Smooth muscle cell (in vitro differentiated cells): ENCODE measurements around the gene SAMD14. TPM values are rescaled to one million over a fixed set of nuclear protein-coding genes. Genes with fewer than 3 reads are reported as not detected.

Source experiments
- DNase-seq: peaks from one replicate; lab custom pipeline; 2025; ENCODE audit not compliant: unreplicated experiment; lab: John Stamatoyannopoulos, UW
- H2AFZ ChIP-seq: fragments of 200-600 bp; sonication (generic); 2 replicates; pipeline ENCODE4 v1.6.0; 2016; ENCODE audit warnings: antibody characterized with exemption, low read depth, mild to moderate bottlenecking
- H3F3A ChIP-seq: fragments of 200-600 bp; sonication (generic); 2 replicates; pipeline ENCODE4 v1.6.0; 2017; ENCODE audit warnings: antibody characterized with exemption, low read depth
- H3K27ac ChIP-seq: fragments of 200-600 bp; sonication (generic); 2 replicates; pipeline ENCODE4 v1.5.1; 2016; ENCODE audit warnings: low read depth, mild to moderate bottlenecking
- H3K27me3 ChIP-seq: fragments of 200-600 bp; sonication (generic); 2 replicates; pipeline ENCODE4 v1.6.1; 2016; ENCODE audit warnings: low read depth, mild to moderate bottlenecking
- H3K36me3 ChIP-seq: fragments of 200-600 bp; sonication (generic); 2 replicates; pipeline ENCODE4 v1.5.1; 2016; ENCODE audit warnings: low read depth
- H3K4me1 ChIP-seq: fragments of 200-600 bp; sonication (generic); 2 replicates; pipeline ENCODE4 v1.5.1; 2016; ENCODE audit warnings: low read depth
- H3K4me2 ChIP-seq: fragments of 200-600 bp; sonication (generic); 2 replicates; pipeline ENCODE4 v1.6.0; 2016; ENCODE audit warnings: mild to moderate bottlenecking
- H3K4me3 ChIP-seq: fragments of 200-600 bp; sonication (generic); 2 replicates; pipeline ENCODE4 v1.5.1; 2016; ENCODE audit warnings: mild to moderate bottlenecking
- H3K79me2 ChIP-seq: fragments of 200-600 bp; sonication (generic); 2 replicates; pipeline ENCODE4 v1.6.0; 2016; ENCODE audit warnings: low read depth, mild to moderate bottlenecking
- H3K9ac ChIP-seq: fragments of 200-600 bp; sonication (generic); 2 replicates; pipeline ENCODE4 v1.6.0; 2016; ENCODE audit warnings: low read depth
- H3K9me3 ChIP-seq: fragments of 200-600 bp; sonication (generic); replicated peaks from 2 replicates; pipeline ENCODE4 v1.5.1; 2016; ENCODE audit warnings: low read depth
- H4K20me1 ChIP-seq: fragments of 200-600 bp; sonication (generic); 2 replicates; pipeline ENCODE4 v1.6.0; 2016; ENCODE audit warnings: low read depth
- CTCF ChIP-seq: fragments of 200-600 bp; sonication (generic); IDR thresholded peaks from 2 replicates; pipeline ENCODE4 v1.5.1; 2017; ENCODE audit warnings: borderline replicate concordance, mild to moderate bottlenecking, antibody characterized with exemption; ENCODE audit not compliant: insufficient read depth, poor library complexity, severe bottlenecking
- WGBS: methylation state at CpG from one replicate; pipeline ENCODE4 v1.1.7; 2016; ENCODE audit warnings: low lambda C conversion rate; 5-methylcytosine and 5-hydroxymethylcytosine counted together
- polyA plus RNA-seq: library from polyadenylated mRNA; unstranded; fragments of >200 nt; fragmentation: Nextera tagmentation; extraction: Ambion mirVana; gene quantifications from 2 replicates; pipeline ENCODE4 v1.2.1, GENCODE V29; 2016
- total RNA-seq: library from RNA; depleted of rRNA; stranded (reverse); fragments of >200 nt; gene quantifications from 2 replicates; pipeline ENCODE4 v1.2.3, GENCODE V29; 2014

SAMD14 gene
- total and polyA plus RNA-seq, 2 experiments from 2014 or later = 13.7 to 39.1 TPM

GRCh38 chr17:50154604-50155003, 24.6 kb upstream of the SAMD14 start:
- Histone ChIP-seq H3K4me2 (no peak overlapping the region), H4K20me1 (peaks cover 3% of the 10 kb centered on the region), H3F3A (peaks cover 12% of the 10 kb centered on the region), H3K4me1 (peaks cover 8% of the 10 kb centered on the region), H3K27me3 (no peaks in the 10 kb centered on the region), H3K36me3 (no peaks in the 10 kb centered on the region), H3K79me2 (peaks cover 12% of the 10 kb centered on the region), H3K9me3 (no peaks in the 10 kb centered on the region), H2AFZ (no peak overlapping the region), H3K27ac (no peak overlapping the region), H3K4me3 (no peak overlapping the region), H3K9ac (no peak overlapping the region)
- no peak for DNase-seq
- WGBS = 85% methylated on average over 1 of the region's 1 CpG
- TF ChIP-seq CTCF = no peak

GRCh38 chr17:50153650-50154575, 24.0 kb upstream of the SAMD14 start:
- Histone ChIP-seq H3K4me3 (no peak overlapping the region), H3K4me1 (peaks cover 9% of the 10 kb centered on the region), H3K27me3 (no peaks in the 10 kb centered on the region), H3K27ac (no peak overlapping the region), H3F3A (peaks cover 12% of the 10 kb centered on the region), H3K36me3 (no peaks in the 10 kb centered on the region), H3K4me2 (no peak overlapping the region), H2AFZ (no peak overlapping the region), H3K9me3 (no peaks in the 10 kb centered on the region), H4K20me1 (peaks cover 10% of the 10 kb centered on the region), H3K79me2 (peaks cover 19% of the 10 kb centered on the region), H3K9ac (no peak overlapping the region)
- no peak for DNase-seq
- no peak for TF ChIP-seq CTCF
- 93% methylated on average over 16 of the region's 16 CpGs for WGBS

DNA sequence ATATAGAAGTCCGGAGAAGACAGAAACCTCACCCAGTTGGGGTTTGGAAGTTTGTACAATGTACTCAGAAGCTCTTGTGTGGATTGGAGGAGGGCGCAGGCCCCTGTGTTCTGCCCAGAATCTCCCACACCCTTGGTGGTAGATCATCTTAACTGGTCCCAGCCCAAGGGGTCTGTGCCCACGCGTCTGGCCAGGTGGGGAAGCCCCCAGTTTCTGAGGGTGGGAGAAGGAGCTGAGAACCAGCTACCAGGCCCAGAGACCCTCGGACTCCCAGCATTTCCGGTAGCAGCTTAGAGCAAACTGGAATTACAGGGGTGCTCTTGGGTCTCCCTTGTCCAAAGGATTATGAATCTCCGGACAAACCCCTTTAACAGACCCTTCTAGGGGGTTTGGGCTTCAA, 22.8 kb upstream of the SAMD14 start:
- peaks cover 12% of the 10 kb centered on the region for H3F3A ChIP-seq
- H3K4me1 ChIP-seq = peaks cover 21% of the 10 kb centered on the region
- no peak overlapping the region for H3K27ac ChIP-seq
- no peak overlapping the region for H2AFZ ChIP-seq
- H3K79me2 ChIP-seq = peaks cover 31% of the 10 kb centered on the region
- H3K4me2 ChIP-seq = peak overlapping the region; percentile 98
- H3K27me3 ChIP-seq = no peaks in the 10 kb centered on the region
- no peak overlapping the region for H3K9ac ChIP-seq
- TF ChIP-seq CTCF = no peak
- no peak overlapping the region for H3K4me3 ChIP-seq
- H3K9me3 ChIP-seq = no peaks in the 10 kb centered on the region
- 86% methylated on average over 7 of the region's 7 CpGs for WGBS
- no peaks in the 10 kb centered on the region for H3K36me3 ChIP-seq
- peaks cover 22% of the 10 kb centered on the region for H4K20me1 ChIP-seq
- no peak for DNase-seq
